GM18511 (cell line): ENCODE measurements around the gene ENO2.
"Not testable (repeated sequence)": the region's sequence is repeated elsewhere in the genome, so short reads cannot be mapped to it uniquely, and the experiment has no call there.

Experiments
- ATAC-seq: cut with Tn5 transposase; IDR thresholded peaks from one replicate; pipeline ENCODE4 v1.9.1; 2021; ENCODE audit warnings: mild to moderate bottlenecking, moderate library complexity; ENCODE audit not compliant: unreplicated experiment

The ENO2 gene

DNA sequence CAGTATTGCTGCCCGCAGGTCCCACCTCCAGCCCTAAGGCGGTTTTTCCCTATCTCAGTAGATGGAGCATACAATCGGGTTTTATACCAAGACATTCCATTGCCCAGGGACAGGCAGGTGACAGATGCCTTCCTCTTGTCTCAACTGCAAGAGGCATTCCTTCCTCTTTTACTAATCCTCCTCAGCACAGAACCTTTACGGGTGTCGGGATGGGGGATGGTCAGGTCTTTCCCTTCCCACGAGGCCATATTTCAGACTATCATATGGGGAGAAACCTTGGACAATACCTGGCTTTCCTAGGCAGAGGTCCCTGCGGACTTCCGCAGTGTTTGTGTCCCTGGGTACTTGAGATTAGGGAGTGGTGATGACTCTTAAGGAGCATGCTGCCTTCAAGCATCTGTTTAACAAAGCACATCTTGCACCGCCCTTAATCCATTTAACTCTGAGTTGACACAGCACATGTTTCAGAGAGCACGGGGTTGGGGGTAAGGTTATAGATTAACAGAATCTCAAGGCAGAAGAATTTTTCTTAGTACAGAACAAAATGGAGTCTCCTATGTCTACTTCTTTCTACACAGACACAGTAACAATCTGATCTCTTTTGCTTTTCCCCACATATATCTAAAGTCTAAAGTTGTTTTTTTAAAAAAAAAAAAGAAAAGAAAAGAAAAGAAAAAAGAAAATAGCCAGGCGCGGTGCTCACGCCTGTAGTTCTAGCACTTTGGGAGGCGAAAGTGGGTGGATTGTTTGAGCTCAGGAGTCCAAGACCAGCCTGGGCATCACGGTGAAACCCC is 28.0 kb upstream of the ENO2 start:
- not testable (repeated sequence) for ATAC-seq

DNA sequence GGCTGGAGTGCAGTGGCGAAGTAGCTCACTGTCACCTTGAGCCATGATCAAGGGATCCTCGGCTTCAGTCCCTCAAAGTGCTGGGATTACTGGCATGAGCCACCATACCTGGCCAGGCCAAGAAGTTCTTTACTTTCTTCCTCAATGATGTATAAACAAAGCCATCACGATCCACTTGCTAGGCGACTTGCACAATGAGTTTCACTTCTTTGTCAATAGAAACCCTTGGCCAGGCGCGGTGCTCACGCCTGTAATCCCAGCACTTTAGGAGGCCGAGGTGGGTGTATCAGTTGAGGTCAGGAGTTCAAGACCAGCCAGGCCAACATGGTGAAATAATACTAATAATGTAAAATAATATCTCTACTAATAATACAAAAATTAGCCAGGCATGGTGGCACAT is 26.9 kb upstream of the ENO2 start:
- no peak for ATAC-seq

DNA sequence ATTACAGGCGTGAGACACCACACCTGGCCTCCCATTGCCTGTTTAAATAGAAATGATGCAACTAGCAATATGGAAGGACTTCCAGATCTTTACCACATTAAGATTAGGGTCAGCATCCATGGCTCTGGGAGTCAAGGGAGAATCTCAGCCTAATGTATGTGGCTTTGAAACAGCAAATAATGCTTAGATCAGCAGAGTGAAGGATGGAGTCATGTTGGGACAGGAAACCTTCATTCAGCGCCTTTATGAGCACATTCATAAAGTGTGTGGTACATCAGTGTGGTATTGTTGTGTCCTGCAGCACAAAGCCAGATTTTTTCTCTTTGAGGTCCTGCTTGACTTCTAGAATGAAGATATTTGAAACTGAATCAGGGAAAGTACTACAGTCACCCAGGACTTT is 26.0 kb upstream of the ENO2 start:
- no peak for ATAC-seq

DNA sequence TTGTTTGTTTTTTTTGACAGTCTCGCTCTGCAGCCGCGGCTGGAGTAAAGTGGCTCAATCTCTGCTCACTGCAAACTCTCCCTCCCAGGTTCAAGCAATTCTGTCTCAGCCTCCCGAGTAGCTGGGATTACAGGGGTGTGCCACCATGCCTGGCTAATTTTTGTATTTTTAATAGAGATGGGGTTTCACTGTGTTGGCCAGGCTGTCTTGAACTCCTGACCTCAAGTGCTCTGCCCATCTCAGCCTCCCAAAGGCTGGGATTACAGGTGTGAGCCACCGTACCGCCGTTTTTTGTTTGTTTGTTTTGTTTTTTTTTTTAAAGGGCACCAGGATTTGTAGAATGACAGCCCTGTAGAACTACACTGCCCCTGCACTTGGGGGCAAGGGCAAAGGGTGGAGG is 25.6 kb upstream of the ENO2 start:
- not testable (repeated sequence) for ATAC-seq

DNA sequence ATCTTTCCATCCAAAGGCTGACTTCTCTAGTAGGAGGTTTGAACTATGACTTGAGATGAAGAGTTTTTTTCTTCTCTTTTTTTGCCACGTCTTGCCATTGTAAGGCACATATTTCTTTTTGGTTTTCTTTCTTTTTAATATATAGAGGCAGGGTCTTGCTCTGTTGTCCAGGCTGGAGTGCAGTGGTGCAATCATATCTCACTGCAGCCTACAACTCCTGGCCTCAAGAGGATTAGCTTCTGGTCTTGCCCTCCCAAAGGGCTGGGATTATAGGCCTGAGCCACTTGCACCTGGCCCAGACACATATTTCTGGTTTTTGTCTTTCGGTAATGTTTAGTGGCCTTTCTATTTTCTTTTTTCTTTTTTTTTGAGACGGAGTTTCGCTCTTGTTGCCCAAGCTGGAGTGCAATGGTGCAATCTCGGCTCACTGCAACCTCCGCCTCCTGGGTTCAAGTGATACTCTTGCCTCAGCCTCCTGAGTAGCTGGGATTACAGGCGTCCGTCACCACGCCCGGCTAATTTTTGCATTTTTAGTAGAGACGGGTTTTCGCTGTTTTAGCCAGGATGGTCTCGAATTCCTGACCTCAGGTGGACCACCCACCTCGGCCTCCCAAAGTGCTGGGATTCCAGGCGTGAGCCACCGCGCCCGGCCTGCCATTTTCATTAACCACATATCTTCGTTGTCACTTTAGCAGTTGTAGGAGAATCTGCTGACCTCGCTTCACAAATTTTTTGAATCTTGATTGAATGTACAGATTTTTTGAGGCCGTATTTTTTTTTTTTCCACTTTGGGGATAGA is 24.4 kb upstream of the ENO2 start:
- ATAC-seq: not testable (repeated sequence)

DNA sequence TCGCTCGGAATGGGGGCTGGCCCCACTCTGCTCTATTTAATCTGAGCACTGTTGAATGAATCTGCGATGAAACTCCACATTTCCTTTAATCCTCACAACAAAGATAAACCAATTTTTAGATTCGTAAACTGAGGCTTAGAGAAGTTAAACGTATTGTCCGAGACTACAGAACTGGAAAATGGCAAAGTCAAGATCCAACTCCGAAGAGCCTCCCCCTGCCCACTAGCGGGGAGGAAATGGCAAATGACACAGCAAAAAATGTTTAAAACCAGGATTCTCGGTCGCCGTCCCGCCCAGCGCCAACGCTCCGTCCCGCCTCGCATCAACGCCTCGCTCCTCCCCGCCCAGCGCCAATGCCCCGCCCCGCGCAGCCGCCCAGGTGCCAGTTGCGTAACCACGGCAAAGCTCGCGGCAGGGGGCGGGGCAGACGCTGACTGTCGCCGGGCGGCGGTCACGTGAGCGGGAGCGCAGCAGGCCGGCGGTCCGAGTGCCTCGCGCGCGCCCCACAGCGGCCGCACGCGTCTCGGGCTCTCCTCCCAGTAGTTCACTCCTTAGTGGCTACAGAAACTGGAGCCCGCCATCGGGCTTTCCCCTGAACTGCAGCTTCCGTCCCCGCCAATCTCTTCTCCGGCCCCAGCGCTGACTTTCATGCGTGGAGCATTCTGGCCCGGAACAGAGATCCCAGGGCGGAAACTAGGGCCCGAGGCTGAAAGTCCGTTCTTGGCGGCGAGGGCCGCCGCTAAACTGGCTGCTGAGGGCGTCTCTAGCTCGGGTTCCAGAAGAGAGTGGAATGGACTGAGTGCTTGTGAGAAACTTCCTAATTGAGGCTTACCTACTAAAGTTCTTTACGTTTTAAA is 23.4 kb upstream of the ENO2 start:
- ATAC-seq: peak; percentile 94

DNA sequence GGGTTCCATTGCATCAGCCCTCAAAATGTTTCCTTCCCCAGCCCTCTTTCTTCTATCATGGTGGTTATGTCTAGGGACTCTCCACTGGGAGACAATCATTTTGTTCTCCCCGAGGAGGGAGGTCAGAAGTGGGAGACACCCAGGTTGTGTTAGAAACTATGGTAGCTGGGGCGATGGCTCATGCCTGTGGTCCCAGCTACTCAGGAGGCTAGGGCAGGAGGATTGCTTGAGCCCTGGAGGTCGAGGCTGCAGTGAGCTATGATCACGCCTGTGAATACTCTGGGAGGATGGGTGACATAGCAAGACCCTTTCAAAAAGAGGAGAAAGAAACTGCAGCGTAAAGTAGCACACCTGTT is 22.8 kb upstream of the ENO2 start:
- peak; percentile 15 for ATAC-seq

DNA sequence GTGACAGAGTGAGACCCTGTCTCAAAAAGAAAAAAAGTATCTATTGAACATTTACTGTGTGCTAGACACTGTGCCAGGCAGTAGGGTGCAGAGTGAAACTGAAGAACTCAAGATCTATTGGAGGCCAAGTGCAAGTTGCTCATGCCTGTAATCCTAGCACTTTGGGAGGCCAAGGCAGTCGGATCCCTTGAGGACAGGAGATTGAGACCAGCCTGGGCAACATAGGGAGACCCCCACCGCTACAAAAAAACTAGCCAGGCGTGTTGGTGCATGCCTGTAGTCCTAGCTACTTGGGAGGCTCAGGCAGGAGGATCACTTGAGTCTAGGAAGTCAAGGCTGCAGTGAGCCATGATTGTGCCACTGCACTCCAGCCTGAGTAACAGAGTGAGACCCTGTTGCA is 21.7 kb upstream of the ENO2 start:
- not testable (repeated sequence) for ATAC-seq

DNA sequence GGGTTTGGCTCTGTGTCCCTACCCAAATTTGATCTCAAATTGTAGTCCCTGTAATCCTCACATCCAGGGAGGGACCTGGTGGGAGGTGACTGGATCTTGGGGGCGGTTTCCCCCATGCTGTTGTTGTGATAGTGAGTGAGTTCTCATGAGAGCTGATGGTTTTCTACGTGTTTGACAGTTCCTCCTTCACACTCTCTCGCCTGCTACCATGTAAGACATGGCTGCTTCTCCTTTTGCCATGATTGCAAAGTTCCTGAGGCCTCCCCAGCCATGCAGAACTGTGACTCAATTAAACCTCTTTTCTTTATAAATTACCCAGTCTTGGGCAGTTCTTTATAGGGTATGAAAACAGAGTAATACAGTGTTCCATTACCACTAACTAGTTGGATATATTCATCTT is 20.1 kb upstream of the ENO2 start:
- ATAC-seq: no peak

DNA sequence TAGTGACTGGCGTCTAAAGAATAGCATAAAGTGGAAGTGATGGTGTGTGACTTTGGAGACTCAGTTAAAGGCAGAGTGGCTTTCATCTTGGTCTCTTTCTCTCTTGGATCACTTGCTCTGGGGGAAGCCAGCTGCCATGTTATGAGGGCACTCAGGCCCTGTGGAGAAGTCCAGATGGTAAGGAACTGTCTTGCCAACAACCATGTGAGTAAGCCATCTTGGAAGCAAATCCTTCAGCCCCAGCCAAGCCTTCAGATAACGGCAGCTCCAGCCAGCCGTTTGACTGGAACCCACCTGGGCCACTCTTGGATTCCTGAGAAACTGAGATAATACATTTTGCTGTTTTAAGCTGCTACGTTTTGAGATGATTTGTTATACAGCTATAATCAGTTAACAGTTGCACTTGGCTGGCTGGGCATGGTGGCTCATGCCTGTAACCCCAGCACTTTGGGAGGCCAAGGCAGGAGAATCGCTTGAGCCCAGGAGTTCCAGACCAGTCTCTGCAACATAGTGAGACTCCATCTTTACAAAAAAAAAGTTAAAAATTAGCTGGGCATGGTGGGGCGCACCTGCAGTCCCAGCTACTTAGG is 17.4 kb upstream of the ENO2 start:
- no peak for ATAC-seq

DNA sequence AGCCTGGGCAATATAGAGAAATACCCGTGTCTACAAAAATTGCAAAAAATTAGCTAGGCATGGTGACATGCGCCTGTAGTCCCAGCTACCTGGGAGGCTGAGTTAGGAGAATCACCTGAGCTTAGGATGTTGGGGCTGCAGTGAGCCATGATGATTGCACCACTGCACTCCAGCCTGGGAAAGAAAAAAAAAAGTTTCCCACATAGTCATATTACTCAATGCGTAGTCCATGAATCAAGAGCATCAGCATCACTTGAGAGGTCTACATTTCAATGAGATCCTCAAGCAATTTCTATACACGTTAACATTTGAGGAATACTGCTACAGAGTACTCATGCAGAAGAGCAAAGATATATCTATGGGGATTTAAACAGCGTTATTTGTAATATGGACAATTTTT is 15.0 kb upstream of the ENO2 start:
- ATAC-seq: no peak

DNA sequence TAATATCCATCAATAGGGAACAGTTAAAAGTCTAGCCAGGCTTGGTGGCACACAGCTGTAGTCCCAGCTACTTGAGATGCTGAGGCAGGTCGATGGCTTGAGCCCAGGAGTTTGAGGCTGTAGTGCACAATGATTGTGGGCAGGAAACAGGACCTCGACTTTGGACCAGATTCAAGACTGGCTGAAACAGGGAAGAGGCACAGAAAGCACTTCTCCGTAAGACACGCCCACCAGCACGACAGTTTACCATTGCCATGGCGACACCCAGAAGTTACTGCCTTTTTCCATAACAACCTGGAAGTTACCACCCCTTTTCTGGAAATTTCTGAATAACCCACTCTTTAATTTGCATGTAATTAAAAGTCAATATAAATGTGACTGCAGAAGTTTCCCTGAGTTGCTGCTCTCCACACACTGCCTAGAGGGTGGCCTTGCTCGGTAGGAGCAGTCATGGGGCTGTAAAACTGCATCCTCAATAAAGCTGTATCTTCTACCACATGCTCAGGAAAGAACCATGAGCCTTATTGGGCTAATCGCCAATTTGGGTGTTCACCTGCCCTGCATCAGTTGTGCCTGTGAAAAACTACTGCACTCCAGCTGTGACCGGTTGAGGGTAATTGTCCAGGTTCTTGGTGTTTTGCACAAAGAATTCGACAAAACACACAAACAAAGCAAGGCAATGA is 14.4 kb upstream of the ENO2 start:
- ATAC-seq: no peak

DNA sequence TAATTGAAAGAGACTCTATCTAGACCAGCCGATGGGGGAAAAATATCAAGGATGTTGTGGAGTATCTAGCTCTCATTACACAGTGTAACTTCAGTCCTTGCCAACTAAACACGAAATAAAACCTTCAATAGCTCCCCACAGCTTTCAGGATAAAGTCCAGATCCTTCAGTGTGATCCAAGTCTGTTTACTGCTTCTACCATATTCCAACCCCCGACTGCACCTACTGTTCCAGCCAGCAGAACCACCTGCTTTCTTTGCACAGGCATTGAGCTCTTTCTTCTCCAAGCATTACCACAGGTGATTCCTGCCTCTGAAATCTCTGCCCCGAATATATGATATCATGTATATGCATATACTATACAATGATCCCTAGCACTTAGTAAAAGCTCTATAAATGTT is 11.9 kb upstream of the ENO2 start:
- ATAC-seq: no peak

DNA sequence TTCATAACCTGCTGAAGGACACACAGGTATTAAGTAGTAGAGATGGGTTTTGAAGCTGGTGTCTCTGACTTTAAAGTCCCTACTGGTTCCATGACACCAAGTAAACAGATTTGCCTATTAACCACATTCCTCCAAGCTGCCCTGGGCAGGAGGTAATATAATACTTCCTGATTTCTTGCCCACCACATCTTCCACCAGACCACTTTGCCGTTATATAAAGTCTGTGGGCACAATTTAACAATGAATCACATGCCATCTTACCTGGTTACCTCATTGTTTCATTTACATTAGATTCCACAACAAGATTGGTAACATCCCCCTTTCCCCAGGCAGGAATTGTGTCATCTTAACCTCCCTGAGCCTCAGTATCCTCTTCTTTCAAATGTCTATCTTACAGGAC is 10.7 kb upstream of the ENO2 start:
- ATAC-seq: no peak

DNA sequence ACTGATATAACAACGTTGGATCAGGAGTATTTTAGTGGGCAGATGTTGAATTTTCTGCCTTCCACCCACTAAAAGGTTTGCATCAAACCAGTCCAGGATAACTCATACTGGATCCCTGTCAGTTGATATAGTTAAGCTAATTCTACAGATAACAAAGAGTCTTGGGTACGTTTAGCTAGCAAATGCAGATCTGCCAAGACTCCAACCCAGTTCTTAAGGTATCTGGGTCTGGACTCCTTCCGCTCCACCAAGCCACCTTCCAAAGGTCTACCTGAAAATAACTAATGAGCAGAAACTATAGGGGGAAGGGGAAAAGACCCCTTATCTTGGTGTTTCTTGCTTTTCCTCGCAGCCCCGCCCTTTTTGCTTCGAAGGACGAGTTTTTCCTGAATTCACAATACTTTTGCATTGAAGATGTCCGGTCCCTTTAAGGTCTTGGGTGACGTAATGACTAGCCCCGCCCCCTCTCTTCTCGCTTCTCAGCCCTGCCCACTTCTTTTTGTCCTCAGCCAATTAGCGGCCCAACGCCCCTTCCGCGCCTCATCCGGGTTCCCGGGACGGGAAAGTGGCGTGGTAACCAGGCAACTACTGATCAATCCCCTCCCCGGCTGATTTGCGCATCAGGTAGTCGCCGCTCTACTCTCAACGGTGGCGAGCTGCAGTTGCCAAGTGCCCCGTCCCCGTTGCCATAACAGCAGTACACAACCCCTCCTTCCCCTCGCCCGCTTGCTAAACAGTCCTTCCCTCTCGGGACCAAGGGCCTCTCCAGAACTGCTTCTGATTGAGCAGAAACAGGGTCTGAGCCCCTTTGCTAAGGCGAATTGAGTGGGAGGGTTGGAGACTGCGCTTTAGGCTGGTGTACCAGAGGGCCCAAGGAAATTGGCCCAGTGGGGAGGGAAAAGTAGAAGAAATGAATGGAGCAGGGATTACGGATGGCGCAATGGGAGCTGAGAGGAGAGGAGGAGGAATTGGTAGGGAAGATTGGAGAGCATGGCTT is 9.8 kb upstream of the ENO2 start, which contains the start of gene LRRC23:
LRRC23 (plus strand) TSS at position 543 of the 997 bp plus-strand sequence. CDS start 812 bp downstream, outside the sequence.
- ATAC-seq: peak; percentile 93

DNA sequence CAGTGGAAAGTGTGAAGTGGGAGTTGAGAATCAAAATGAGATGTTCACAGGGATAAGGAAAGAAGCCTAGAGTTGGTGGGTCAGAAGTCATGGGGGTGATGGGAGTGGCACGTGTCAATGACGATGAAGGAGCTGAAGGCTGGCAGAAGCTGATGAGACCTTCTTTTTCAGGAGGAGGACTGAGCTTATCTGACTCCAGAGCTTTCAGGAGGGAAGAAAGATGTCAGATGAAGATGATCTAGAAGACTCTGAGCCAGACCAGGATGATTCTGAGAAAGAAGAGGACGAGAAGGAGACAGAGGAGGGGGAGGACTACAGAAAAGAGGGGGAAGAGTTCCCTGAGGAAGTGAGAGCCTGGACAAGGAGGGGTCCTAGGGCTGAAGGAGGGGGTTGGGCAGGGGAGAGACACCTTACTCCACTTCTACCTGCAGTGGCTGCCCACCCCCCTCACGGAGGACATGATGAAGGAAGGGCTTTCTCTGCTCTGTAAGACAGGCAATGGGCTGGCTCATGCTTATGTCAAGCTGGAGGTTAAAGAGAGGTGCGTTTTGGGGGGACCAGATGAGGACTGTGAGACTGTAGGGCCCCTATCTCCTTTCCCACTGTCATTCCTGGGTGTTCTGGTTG is 8.9 kb upstream of the ENO2 start:
- no peak for ATAC-seq

DNA sequence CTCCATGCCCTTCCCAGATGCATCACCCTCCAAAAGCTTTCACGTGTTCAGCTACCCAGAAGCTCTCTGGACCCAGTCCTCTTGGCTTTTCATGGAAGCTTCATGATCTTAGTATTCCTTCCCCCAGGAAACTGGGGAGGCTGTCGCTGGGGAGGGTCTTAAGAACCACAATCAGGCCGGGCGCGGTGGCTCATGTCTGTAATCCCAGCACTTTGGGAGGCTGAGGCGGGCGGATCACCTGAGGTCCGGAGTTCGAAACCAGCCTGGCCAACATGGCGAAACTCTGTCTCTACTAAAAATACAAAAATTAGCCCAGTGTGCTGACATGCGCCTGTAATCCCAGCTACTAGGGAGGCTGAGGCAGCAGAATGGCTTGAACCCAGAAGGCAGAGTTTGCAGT is 6.2 kb upstream of the ENO2 start:
- ATAC-seq: not testable (repeated sequence)

DNA sequence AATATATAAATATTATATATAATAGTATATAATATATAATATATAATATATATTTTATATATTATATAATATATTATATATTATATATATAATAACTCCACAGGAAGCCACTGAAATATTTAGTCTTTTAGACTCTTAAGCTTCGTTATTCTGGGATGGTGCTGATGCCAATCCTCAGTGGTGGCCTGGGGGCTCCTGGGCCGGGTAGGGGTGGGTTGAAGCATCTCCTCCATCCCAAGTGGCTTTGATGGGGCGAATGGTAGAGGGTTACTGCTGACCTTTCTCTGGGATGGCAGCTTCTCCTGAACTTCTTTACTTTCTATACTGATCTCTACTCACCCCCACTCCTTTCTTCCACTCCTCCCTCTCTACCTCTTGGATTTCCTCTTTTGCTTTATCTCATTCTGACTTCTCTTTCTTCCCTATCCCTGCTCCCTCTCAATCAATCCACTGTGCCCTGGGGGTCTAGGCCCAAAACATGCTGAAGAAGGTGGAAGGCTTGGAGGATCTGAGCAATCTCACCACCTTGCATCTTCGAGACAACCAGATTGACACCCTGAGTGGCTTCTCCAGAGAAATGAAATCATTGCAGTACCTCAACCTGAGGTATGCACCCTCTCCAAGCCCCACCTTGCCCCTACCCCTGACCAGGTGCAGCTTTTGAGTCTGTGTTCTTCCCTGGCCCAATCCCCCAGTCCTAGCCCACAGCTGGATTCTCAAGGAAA is 4.8 kb upstream of the ENO2 start:
- ATAC-seq: no peak
